HepG2 (cell line): Measurements from ENCODE around the gene PPP2R5E. TPM values are rescaled to one million over a fixed set of nuclear protein-coding genes. Genes with fewer than 3 reads are reported as not detected.

Experiments
- ATAC-seq: fragments of 200-7000 bp; cut with Tn5 transposase; 3 replicates; pipeline ENCODE4 v1.9.1; 2020; ENCODE audit warnings: mild to moderate bottlenecking, moderate library complexity
- BruUV-seq: library from RNA; stranded (reverse); fragments of 400-500 nt; replicated peaks from 2 replicates; lab custom pipeline; 2021; lab: Mats Ljungman, UMichigan
- CTCF ChIA-PET: fragments of 300-600 bp; formaldehyde crosslinking; extraction: SDS; loops from one replicate; lab custom pipeline; 2021; ENCODE audit warnings: low total read pairs, inconsistent platforms, low intra/inter-chr PET ratio; lab: Yijun Ruan, JAX
- POLR2A ChIA-PET: fragments of 350-600 bp; sonication (Branson Sonifier 250); formaldehyde crosslinking; loops from one replicate; lab custom pipeline; 2020; ENCODE audit warnings: antibody characterized with exemption, inconsistent platforms; lab: Yijun Ruan, JAX
- DNase-seq: peaks from one replicate; pipeline ENCODE4 v3.0.0-alpha.2; 2015; ENCODE audit warnings: low spot score
- FAIRE-seq: peaks from 3 replicates; lab custom pipeline; 2011; peaks lifted over from hg19 to GRCh38; lab: Jason Lieb, UNC
- H2AFZ ChIP-seq: one replicate; pipeline ENCODE4 v1.6.1; 2011; ENCODE audit warnings: low read length, inconsistent platforms
- H3K27ac ChIP-seq: fragments of 300-600 bp; 3 replicates; pipeline ENCODE4 v1.8.0; 2011; ENCODE audit warnings: mixed run types, mild to moderate bottlenecking, mixed read lengths, low read length, inconsistent platforms; ENCODE audit not compliant: insufficient read depth; ENCODE audit errors: extremely low read length
- H3K27me3 ChIP-seq, 2 experiments: fragments of 200-600 bp in 1 of 2; 2 replicates in 1 of 2; 3 replicates in 1 of 2; pipeline versions ENCODE4 v1.6.0 to v1.8.0; 2011; ENCODE audit warnings: low read length in 2 of 2, mild to moderate bottlenecking in 2 of 2, moderate library complexity in 2 of 2, inconsistent platforms in 1 of 2; ENCODE audit not compliant: insufficient read depth in 2 of 2, control insufficient read depth in 1 of 2
- H3K36me3 ChIP-seq, 2 experiments: fragments of 200-600 bp in 1 of 2; replicated peaks in 1 of 2; 2 replicates in 1 of 2; 3 replicates in 1 of 2; pipeline versions ENCODE4 v1.5.1 to v1.8.0; 2011; ENCODE audit warnings: low read length in 2 of 2, inconsistent platforms in 1 of 2; ENCODE audit not compliant: insufficient read depth in 2 of 2, control insufficient read depth in 1 of 2
- H3K4me1 ChIP-seq: 2 replicates; pipeline ENCODE4 v1.5.1; 2012; ENCODE audit warnings: low read length, inconsistent platforms; ENCODE audit not compliant: insufficient read depth
- H3K4me2 ChIP-seq: 2 replicates; pipeline ENCODE4 v1.6.0; 2011; ENCODE audit warnings: low read depth, low read length, inconsistent platforms
- H3K4me3 ChIP-seq, 3 experiments: fragments of 200-600 bp in 1 of 3; sonication (generic), shearing (Covaris generic) in 1 of 3; replicated peaks in 1 of 3; 2 replicates each; pipeline ENCODE4 v1.5.1; 2011 to 2016; ENCODE audit warnings: low read length in 3 of 3, inconsistent platforms in 2 of 3, low read depth in 2 of 3, mild to moderate bottlenecking in 2 of 3, control low read depth in 1 of 3, mixed read lengths in 1 of 3; ENCODE audit not compliant: insufficient read depth in 1 of 3
- H3K79me2 ChIP-seq: one replicate; pipeline ENCODE4 v1.6.1; 2011; ENCODE audit warnings: low read length, inconsistent platforms; ENCODE audit not compliant: insufficient read depth
- H3K9ac ChIP-seq: 2 replicates; pipeline ENCODE4 v1.6.0; 2011; ENCODE audit warnings: mild to moderate bottlenecking, low read depth, low read length, inconsistent platforms; ENCODE audit not compliant: insufficient read depth
- H3K9me3 ChIP-seq: 2 replicates; pipeline ENCODE4 v1.5.1; 2012; ENCODE audit warnings: mild to moderate bottlenecking, low read length
- H4K20me1 ChIP-seq: 2 replicates; pipeline ENCODE4 v1.6.0; 2011; ENCODE audit warnings: inconsistent platforms, mild to moderate bottlenecking, low read length, moderate library complexity; ENCODE audit not compliant: insufficient read depth
- CEBPB ChIP-seq: IDR thresholded peaks from 2 replicates; pipeline ENCODE4 v1.6.1; 2011; ENCODE audit warnings: low read depth, low read length, improper control_type of control experiment, borderline replicate concordance
- CEBPZ ChIP-seq: IDR thresholded peaks from 2 replicates; pipeline ENCODE4 v1.6.1; 2012; ENCODE audit warnings: low read length, improper control_type of control experiment
- IRX3 ChIP-seq: sonication (generic); formaldehyde crosslinking; IDR thresholded peaks from 2 replicates; pipeline ENCODE4 v1.8.1; 2023; ENCODE audit warnings: mild to moderate bottlenecking, low read depth, missing genetic modification reagents, borderline replicate concordance
- ZNF343 ChIP-seq: sonication (generic); formaldehyde crosslinking; IDR thresholded peaks from 2 replicates; pipeline ENCODE4 v1.4.0; 2020; ENCODE audit warnings: mild to moderate bottlenecking, missing genetic modification reagents
- WGBS: methylation state at CpG from one replicate; pipeline ENCODE4 v1.1.6; 2017; ENCODE audit warnings: low lambda C conversion rate; 5-methylcytosine and 5-hydroxymethylcytosine counted together
- in situ Hi-C: cut with HindIII; loops from 2 replicates; pipeline ENCODE4 v1.10.0; 2017; ENCODE audit warnings: low pct_unique_long_range_greater_than_20kb; ENCODE audit not compliant: extremely low pct_ligation_motif_present
- intact Hi-C: fragments of 100-400 bp; cut with micrococcal nuclease; formaldehyde crosslinking; loops from one replicate; pipeline ENCODE4 v1.10.0; 2022; ENCODE audit not compliant: unreplicated experiment
- polyA plus RNA-seq, 8 experiments: library from polyadenylated mRNA; depleted of rRNA in 3 of 8; stranded (reverse) in 7 of 8; unstranded in 1 of 8; fragments of >200 nt; fragmentation: Illumina TruSeq in 4 of 8; extraction: Trizol in 4 of 8; gene quantifications; 2 replicates each; pipeline versions ENCODE4 v1.2.1 to v1.2.3, GENCODE V29; 2011 to 2016; ENCODE audit warnings: low read depth in 4 of 8, missing spikeins in 1 of 8, mixed read lengths in 1 of 8; ENCODE audit not compliant: insufficient read depth in 1 of 8
- total RNA-seq, 5 experiments: library from RNA; depleted of rRNA; stranded (reverse); fragments of >200 nt; fragmentation: Illumina TruSeq; extraction: Trizol; gene quantifications; 2 replicates each; pipeline ENCODE4 v1.2.3, GENCODE V29; 2016; ENCODE audit warnings: low read depth in 1 of 5

Gene PPP2R5E
- total and polyA plus RNA-seq, 2 of the 13 experiments (the other 11 are each of a cell fraction or from before 2014, with no cell fraction given) = 8.9 to 11.0 TPM

DNA sequence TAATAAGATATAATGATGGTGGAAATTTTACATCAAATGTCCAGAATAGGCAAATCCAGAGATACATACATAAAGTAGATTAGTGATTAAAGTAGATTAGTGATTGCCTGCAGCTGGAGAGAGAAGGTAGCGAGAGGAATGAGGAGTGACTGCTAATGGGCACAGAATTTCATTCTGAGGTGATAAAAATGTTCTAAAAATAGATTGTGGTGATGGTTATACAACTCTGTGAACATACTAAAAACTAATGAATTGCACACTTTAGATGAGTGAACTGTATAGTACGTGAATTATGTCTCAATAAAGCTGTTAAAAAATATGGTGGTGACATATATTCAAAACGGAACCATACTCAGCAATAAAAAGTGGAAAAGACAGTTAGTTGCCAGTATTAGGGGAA is 41.7 kb downstream of the PPP2R5E start (continued):
- TF ChIP-seq CEBPZ (no peak), IRX3 (CRISPR knock-in tag) (no peak)

- no peak for FAIRE-seq
- no peak for ATAC-seq
These were observed 43.4 kb downstream of the PPP2R5E start for GRCh38 chr14:63499701-63500250.

More at GRCh38 chr14:63499701-63500250, 43.4 kb downstream of the PPP2R5E start:
- WGBS = 100% methylated on average over 1 of the region's 1 CpG
- Histone ChIP-seq H3K4me1 (0 out of 2 replicates have a peak, but pooled peaks cover 4% of the 10 kb centered on the region), H3K79me2 (peaks cover 31% of the 10 kb centered on the region), H4K20me1 (no peaks in the 10 kb centered on the region), H3K9ac (no peak overlapping the region), H3K27me3 (no peaks in the 10 kb centered on the region), H3K4me3 (no peak overlapping the region), H3K27ac (no peak overlapping the region), H2AFZ (no peak overlapping the region), H3K4me2 (no peak overlapping the region), H3K9me3 (no peaks in the 10 kb centered on the region), H3K36me3 (peaks cover 2 to 4% of the 10 kb centered on the region in 2 experiments; a peak in 3 of 5 replicates)
- no peak for TF ChIP-seq ZNF343 (CRISPR knock-in tag)
- TF ChIP-seq CEBPB = 0 out of 2 replicates have a peak, but pooled peaks have one; percentile 13
- intact Hi-C loops = no loop called here
- no peak for DNase-seq
- BruUV-seq = no TSS peak
- ChIA-PET POLR2A (no interaction called here), CTCF (no interaction called here)
- in situ Hi-C loops = no loop called here
